CD1c-positive myeloid dendritic cell (primary cell): ENCODE results near the gene TM9SF3.

ENCODE experiments used
- DNase-seq: peaks from one replicate; pipeline ENCODE4 v3.0.0-alpha.2; 2016; ENCODE audit errors: extremely low spot score

The TM9SF3 gene

DNA sequence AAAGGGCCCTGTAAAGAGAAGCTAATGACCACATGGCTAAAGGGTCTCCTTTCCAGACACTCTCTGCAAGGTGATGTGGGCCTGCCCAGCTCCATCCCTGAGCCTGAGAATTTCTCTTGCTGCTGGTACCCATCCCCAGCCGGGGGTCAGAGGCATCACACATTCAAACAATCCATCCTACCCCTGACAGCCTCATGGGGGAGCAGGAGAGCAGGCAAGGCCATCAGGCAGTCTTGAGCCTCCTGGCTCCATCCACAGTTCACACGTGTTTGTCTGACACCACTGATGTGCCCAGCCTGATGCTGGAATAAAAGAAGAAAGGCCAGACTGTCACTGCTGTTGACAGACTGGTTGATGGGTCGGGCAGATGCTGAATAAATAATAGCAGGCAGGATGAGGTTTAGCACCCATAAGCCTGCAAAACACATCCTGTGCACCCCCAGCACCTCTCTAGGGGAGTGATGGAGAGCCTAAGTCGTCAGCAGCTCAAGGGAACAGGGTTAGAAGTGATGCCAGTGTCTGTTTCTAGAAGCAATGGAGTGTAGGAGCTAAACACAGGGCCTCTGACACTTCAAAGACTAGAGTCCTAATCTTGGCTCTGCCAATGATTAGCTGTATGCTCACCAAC lies 116.6 kb downstream of the TM9SF3 start:
- DNase-seq, result peak; percentile 11

DNA sequence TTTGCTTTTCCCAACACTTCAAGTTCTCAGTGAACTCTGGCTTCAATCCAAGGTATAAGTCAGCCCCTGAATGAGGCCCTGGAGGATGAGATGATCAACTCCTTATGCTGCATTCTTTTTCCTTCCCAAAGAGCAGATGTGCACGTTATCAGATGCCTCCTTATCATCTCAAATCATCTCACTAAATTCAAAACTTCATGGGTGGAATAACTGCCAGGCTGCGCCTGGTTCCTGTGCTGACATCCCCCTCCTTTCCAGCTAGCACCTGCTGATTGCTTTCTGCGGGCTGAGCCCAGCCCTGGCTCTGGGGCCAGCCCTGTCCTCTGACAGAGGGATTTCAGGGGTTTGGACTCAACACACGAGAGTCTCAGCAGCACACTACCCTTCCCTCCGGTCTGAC lies 118.0 kb downstream of the TM9SF3 start:
- DNase-seq, result no peak
